Adipocyte (in vitro differentiated cells): ENCODE data around the gene SNAPC1.

Source experiments
- DNase-seq: peaks from one replicate; pipeline ENCODE4 v3.0.0-alpha.2; 2015; ENCODE audit warnings: low read depth
- H3K27me3 ChIP-seq: replicated peaks from 2 replicates; pipeline ENCODE4 v1.7.0; 2013; ENCODE audit warnings: mild to moderate bottlenecking, low read length, moderate library complexity; ENCODE audit not compliant: control insufficient read depth, insufficient read depth
- H3K36me3 ChIP-seq: 2 replicates; pipeline ENCODE4 v1.7.0; 2013; ENCODE audit warnings: low read length, mild to moderate bottlenecking, moderate library complexity; ENCODE audit not compliant: control insufficient read depth, insufficient read depth, severe bottlenecking
- H3K4me1 ChIP-seq: 2 replicates; pipeline ENCODE4 v1.7.0; 2013; ENCODE audit warnings: mild to moderate bottlenecking, low read length, moderate library complexity; ENCODE audit not compliant: control insufficient read depth, insufficient read depth
- H3K4me3 ChIP-seq: 2 replicates; pipeline ENCODE4 v1.7.0; 2013; ENCODE audit warnings: mild to moderate bottlenecking, low read length, moderate library complexity
- H3K9ac ChIP-seq: 2 replicates; pipeline ENCODE4 v1.7.0; 2013; ENCODE audit warnings: mild to moderate bottlenecking, low read length, moderate library complexity
- H3K9me3 ChIP-seq: 2 replicates; pipeline ENCODE4 v1.7.0; 2013; ENCODE audit warnings: mild to moderate bottlenecking, low read length, moderate library complexity; ENCODE audit not compliant: control insufficient read depth

SNAPC1 gene, protein sequence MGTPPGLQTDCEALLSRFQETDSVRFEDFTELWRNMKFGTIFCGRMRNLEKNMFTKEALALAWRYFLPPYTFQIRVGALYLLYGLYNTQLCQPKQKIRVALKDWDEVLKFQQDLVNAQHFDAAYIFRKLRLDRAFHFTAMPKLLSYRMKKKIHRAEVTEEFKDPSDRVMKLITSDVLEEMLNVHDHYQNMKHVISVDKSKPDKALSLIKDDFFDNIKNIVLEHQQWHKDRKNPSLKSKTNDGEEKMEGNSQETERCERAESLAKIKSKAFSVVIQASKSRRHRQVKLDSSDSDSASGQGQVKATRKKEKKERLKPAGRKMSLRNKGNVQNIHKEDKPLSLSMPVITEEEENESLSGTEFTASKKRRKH

DNA sequence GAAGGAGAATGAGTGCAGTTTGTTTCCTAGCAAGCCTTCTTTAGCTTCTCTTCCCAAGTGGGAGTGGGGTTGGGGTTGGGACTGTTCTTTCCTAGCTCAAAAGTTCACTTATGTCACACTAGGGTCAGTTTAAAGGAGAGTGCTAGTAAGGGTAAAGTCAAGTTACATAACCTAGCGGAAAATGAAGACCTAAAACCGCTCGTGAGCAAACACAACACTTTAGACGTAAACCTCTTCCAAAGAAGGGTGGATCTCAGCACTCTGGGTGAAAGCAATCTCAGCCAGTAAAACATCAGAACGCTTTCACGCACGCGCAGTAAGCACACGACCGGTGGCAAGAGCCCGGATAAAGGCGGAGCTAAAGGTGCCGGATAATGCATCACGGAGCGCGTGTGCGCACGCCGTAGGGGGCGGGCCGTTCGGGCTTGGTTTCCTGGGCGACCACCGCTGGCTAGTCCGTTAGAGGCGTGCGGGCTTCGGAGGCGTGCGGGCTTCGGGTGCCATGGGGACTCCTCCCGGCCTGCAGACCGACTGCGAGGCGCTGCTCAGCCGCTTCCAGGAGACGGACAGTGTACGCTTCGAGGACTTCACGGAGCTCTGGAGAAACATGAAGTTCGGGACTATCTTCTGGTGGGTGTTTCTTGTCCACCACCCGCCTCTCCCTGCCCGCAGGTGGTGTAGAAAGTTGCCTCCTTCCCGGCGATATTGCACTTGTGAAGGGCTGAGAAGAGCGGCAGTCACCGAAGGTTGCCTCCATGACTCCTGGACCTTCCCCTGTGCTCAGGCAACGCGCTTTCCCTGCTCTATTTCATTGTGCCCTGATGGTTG is at the start of gene SNAPC1:
Gene SNAPC1, plus strand, starts transcription at position 462 of the 828 bp plus-strand sequence. Its CDS starts 41 bp downstream, at position 503.
- DNase-seq, result peak; percentile 100
- H3K9me3 ChIP-seq, result no peaks in the 10 kb centered on the region
- H3K9ac ChIP-seq, result peak within 1 kb of the TSS; percentile 93
- H3K4me1 ChIP-seq, result peaks cover 37% of the 10 kb centered on the region
- peaks cover 2% of the 10 kb centered on the region for H3K36me3 ChIP-seq
- peak within 1 kb of the TSS; percentile 95 for H3K4me3 ChIP-seq
- H3K27me3 ChIP-seq, result no peaks in the 10 kb centered on the region

DNA sequence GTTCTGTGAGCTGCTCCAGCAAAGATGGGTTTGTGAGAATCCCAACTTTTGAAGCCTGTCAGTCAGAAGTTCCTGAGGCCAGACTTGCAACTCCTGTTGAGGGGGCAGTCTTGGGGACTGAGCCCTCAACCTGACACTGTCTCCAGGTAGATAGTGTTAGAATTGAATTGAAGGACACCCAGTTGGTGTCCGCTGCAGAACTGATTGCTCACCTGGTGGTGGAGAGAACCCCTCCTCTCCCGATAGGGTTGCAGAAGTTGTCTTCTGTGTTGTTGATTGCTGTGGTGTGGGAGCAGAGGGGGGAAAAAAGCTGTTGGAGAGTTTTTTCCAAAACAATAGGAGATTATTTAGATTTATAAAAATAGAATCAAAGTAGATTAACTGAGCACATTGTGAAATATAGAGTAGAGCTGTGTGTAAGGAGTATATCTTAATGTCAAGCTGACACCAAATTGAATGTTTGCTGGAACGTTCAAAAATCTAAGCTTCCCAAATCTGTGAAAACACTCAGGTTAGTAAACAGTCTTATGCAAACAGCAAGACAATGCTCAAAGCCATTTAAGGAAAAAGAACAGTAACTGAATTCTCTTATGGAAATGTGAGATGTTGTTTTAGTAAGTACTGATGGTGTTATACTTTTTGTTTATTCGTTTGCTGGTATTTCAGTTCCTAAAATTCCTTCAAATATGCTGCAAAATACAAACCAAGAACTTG is 48.3 kb upstream of the SNAPC1 start:
- Histone ChIP-seq H3K36me3 (no peaks in the 10 kb centered on the region), H3K9me3 (no peaks in the 10 kb centered on the region), H3K4me1 (peaks cover 90% of the 10 kb centered on the region), H3K27me3 (no peaks in the 10 kb centered on the region), H3K9ac (peak overlapping the region; percentile 6), H3K4me3 (peak overlapping the region; percentile 63)
- no peak for DNase-seq

DNA sequence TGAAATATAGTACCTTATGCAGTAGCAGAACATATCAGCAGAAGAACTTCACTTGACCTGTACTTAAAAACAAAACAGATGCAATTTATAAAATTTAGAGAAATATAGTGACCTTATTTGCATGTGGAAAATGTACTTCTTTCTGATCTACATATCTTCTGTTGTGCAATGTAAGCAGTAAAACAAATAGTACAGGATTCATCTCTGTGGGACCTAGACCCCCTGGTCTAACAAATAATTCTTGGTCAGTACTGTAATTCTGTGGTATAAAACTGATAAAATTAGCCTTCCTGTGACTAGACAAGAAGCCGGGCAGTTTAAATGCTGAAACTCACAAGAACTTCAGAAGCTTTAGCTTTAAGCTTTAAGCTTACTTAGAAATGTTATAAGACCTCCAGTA is 45.3 kb upstream of the SNAPC1 start:
- H3K4me1 ChIP-seq, result peaks cover 79% of the 10 kb centered on the region
- H3K27me3 ChIP-seq, result no peaks in the 10 kb centered on the region
- no peak for DNase-seq
- peak overlapping the region; percentile 41 for H3K9ac ChIP-seq
- H3K36me3 ChIP-seq, result peaks cover 15% of the 10 kb centered on the region
- H3K9me3 ChIP-seq, result no peaks in the 10 kb centered on the region
- H3K4me3 ChIP-seq, result peak overlapping the region; percentile 42

DNA sequence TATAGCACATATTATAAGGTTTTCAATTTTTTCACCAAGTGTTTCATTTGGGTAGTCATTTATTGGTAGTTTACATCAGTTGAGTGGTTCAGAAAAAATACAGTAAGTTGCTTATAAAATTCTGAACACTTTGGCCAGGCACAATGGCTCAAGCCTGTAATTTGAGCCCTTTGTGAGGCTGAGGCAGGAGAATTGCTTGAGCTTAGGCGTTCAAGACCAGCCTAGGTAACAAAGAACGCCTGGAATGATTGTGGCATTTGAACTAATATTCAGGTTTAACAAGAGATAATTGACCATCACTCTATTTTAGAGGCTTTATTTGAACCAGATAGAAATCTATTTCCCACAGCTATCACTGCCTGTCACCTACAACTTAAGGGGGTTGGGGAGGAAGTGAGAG is 44.2 kb upstream of the SNAPC1 start:
- Histone ChIP-seq H3K4me3 (peak overlapping the region; percentile 51), H3K9ac (no peak overlapping the region), H3K36me3 (peaks cover 26% of the 10 kb centered on the region), H3K4me1 (peaks cover 68% of the 10 kb centered on the region), H3K9me3 (no peaks in the 10 kb centered on the region), H3K27me3 (no peaks in the 10 kb centered on the region)
- DNase-seq, result no peak

DNA sequence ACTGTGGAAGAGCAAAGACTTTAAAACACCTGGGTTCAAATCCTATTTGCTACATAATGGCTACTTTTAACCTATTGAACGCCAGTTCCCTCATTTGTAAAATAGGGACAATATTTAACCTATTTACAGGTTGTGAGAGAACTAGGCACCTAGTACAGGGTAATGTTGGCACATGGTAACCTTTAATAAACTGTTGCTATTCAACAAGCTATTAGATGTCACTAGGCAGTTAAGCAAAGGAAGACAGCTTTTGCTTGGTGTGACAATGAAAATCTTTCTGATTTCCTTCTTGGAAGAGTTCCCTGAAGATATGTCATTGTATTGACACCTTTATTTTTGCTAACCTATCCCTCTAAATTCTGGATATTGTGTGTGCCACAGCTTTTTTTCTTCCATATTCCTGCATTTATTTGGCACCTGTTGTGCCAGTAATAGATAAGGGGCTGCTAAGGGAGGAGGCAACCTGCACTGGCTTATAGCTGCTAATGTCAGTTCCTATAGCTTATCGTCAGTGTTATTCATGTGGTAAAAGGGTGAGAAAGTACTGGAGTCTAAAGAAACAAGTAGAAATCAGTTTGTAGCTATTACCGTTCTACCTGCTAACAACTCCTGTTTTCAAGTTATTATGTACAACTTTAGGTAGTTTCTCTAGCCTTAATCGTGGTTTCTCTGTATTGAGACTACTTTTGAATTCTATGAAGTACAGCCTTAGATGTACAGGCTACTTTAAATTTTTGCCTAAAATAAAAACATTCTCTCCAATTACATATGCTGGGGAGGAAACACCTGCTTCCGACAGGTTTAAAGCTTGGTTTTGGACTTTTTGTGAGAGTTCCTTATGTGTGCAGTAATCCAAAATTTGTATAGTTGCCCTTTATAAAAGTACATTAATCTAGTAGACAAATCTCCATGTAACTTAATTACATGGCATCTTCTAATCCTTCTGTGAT is 42.6 kb upstream of the SNAPC1 start:
- no peak for DNase-seq
- H3K4me3 ChIP-seq, result peak overlapping the region; percentile 25

DNA sequence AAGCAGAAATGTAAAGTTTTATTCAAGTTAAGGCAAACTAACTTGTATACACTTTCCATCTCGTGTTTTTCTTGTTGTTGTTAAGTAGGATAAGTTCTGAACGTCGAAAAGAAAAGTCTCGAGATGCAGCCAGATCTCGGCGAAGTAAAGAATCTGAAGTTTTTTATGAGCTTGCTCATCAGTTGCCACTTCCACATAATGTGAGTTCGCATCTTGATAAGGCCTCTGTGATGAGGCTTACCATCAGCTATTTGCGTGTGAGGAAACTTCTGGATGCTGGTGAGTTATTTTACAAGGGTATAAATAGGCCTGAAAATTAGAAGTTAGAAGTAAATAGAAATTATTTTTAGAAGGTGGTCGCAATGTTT is 41.9 kb upstream of the SNAPC1 start:
- DNase-seq, result no peak
- Histone ChIP-seq H3K4me1 (peaks cover 65% of the 10 kb centered on the region), H3K9me3 (no peaks in the 10 kb centered on the region), H3K36me3 (peaks cover 48% of the 10 kb centered on the region), H3K4me3 (no peak overlapping the region), H3K27me3 (no peaks in the 10 kb centered on the region), H3K9ac (no peak overlapping the region)

More for the DNA sequence above, 42.6 kb upstream of the SNAPC1 start:
- Histone ChIP-seq H3K9ac (peak overlapping the region; percentile 22), H3K36me3 (peaks cover 41% of the 10 kb centered on the region), H3K27me3 (no peaks in the 10 kb centered on the region), H3K4me1 (peaks cover 68% of the 10 kb centered on the region), H3K9me3 (no peaks in the 10 kb centered on the region)

DNA sequence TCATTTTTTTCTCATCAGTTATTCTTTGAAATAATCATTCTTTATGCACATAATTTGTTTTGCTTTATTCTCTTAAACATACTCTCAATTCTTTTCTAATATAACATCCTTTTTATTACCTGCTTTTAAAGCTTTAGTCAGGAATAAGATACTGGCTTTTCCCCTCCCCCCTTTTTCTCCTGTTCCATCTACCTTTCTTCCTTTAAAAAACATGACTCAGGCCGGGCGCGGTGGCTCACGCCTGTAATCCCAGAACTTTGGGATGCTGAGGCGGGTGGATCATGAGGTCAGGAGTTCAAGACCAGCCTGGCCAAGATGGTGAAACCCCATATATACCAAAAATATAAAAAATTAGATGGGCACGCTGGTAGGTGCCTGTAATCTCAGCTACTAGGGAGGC is 41.5 kb upstream of the SNAPC1 start:
- no peaks in the 10 kb centered on the region for H3K27me3 ChIP-seq
- no peak overlapping the region for H3K9ac ChIP-seq
- H3K9me3 ChIP-seq, result no peaks in the 10 kb centered on the region
- DNase-seq, result no peak
- H3K4me1 ChIP-seq, result peaks cover 60% of the 10 kb centered on the region
- H3K36me3 ChIP-seq, result peaks cover 53% of the 10 kb centered on the region
- no peak overlapping the region for H3K4me3 ChIP-seq

DNA sequence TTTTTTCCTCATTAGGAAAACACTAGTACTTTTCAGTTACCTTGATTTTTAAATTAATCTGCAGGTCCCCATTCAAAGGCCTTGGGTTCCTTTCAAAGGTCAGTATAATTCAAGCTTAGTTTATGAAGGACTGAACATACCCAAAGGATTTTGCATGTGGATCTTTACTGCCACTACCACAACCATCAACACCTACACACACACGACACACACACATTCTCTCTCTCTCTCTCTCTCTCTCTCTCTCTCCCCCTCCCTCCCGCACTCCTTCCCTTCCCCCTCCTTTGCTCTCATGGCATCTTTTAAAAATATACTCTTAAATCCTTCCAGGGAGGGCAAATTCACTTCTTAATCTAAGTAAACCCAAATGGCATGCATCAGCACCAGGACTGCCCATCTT is 38.1 kb upstream of the SNAPC1 start:
- H3K9ac ChIP-seq, result no peak overlapping the region
- no peaks in the 10 kb centered on the region for H3K27me3 ChIP-seq
- no peak overlapping the region for H3K4me3 ChIP-seq
- H3K4me1 ChIP-seq, result peaks cover 41% of the 10 kb centered on the region
- H3K36me3 ChIP-seq, result peaks cover 87% of the 10 kb centered on the region
- H3K9me3 ChIP-seq, result no peaks in the 10 kb centered on the region
- no peak for DNase-seq

DNA sequence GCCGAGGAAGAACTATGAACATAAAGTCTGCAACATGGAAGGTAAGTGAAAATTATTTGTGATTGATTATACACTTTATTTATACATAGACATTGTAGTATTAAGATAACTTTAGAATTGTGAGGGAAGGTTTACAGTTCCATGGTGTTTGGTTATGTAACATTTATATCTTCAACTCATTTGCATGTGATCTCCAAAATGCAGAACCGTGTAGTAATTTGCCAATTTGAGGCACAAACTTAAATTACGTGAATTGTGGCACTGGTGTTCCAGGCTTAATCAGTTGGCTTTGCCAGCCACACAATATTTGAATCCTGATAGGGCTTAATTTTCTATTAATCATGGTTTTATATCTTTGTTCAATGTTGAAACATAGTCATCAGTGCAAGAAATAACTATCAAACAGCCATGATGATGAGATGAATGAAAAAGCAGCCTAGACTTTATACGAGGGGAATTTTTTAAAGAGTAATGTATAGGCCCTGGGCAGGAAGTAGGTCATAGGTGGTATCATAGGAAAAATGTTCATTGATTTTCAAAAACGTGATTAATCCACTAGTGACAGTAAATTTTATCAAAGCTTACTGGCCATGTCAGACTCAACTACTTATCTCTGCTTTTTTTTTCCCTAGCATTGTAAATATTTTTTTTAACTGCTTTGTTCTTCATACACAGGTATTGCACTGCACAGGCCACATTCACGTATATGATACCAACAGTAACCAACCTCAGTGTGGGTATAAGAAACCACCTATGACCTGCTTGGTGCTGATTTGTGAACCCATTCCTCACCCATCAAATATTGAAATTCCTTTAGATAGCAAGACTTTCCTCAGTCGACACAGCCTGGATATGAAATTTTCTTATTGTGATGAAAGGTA is 35.2 kb upstream of the SNAPC1 start:
- Histone ChIP-seq H3K9me3 (no peaks in the 10 kb centered on the region), H3K36me3 (peaks cover 100% of the 10 kb centered on the region), H3K9ac (peak overlapping the region; percentile 16), H3K4me1 (peaks cover 42% of the 10 kb centered on the region), H3K27me3 (no peaks in the 10 kb centered on the region), H3K4me3 (no peak overlapping the region)
- no peak for DNase-seq
